HG03571 (cell line): Measurements from ENCODE around the gene SLC26A3.

ENCODE experiments used
- ATAC-seq: cut with Tn5 transposase; IDR thresholded peaks from one replicate; pipeline ENCODE4 v1.9.1; 2021; ENCODE audit not compliant: unreplicated experiment

The SLC26A3 gene

GRCh38 chr7:107816011-107816566, 13.1 kb upstream of the SLC26A3 start:
- no peak for ATAC-seq

GRCh38 chr7:107815254-107815882, 12.3 kb upstream of the SLC26A3 start:
- no peak for ATAC-seq

GRCh38 chr7:107813524-107813923, 10.5 kb upstream of the SLC26A3 start:
- ATAC-seq: no peak

GRCh38 chr7:107811934-107812333, 8.9 kb upstream of the SLC26A3 start:
- ATAC-seq: no peak

GRCh38 chr7:107810626-107811025, 7.6 kb upstream of the SLC26A3 start:
- ATAC-seq: no peak

- ATAC-seq: no peak
These were observed 6.2 kb upstream of the SLC26A3 start for GRCh38 chr7:107809179-107809578.

- no peak for ATAC-seq
These were observed 3.3 kb downstream of the SLC26A3 start for GRCh38 chr7:107799647-107800264.

GRCh38 chr7:107792364-107792763, 10.7 kb downstream of the SLC26A3 start:
- ATAC-seq: no peak

GRCh38 chr7:107789647-107790046, 13.4 kb downstream of the SLC26A3 start:
- ATAC-seq: no peak

- ATAC-seq: no peak
These were observed 14.4 kb downstream of the SLC26A3 start for GRCh38 chr7:107788662-107789061.

- ATAC-seq: no peak
These were observed 14.8 kb downstream of the SLC26A3 start for GRCh38 chr7:107788216-107788615.

GRCh38 chr7:107785926-107786325, 17.1 kb downstream of the SLC26A3 start:
- no peak for ATAC-seq

GRCh38 chr7:107785170-107785569, 17.9 kb downstream of the SLC26A3 start:
- ATAC-seq: no peak

GRCh38 chr7:107783648-107784047, 19.4 kb downstream of the SLC26A3 start:
- ATAC-seq: no peak

GRCh38 chr7:107782374-107782773, 20.6 kb downstream of the SLC26A3 start:
- ATAC-seq: no peak

- ATAC-seq: no peak
These were observed 23.4 kb downstream of the SLC26A3 start for GRCh38 chr7:107779647-107780099.

- no peak for ATAC-seq
These were observed 24.7 kb downstream of the SLC26A3 start for GRCh38 chr7:107778283-107778682.

- no peak for ATAC-seq
These were observed 25.3 kb downstream of the SLC26A3 start for GRCh38 chr7:107777702-107778101.

- ATAC-seq: no peak
These were observed 30.0 kb downstream of the SLC26A3 start for GRCh38 chr7:107773027-107773426.

GRCh38 chr7:107768263-107768662, 34.8 kb downstream of the SLC26A3 start:
- ATAC-seq: no peak

- no peak for ATAC-seq
These were observed 35.6 kb downstream of the SLC26A3 start for GRCh38 chr7:107767391-107767790.

GRCh38 chr7:107758667-107759066, 44.4 kb downstream of the SLC26A3 start:
- no peak for ATAC-seq
